HCT116 (cell line): ENCODE results near the gene OR2V2. TPM values are rescaled to one million over a fixed set of nuclear protein-coding genes. Genes with fewer than 3 reads are reported as not detected.

Source experiments
- CEBPB ChIP-seq: IDR thresholded peaks from 2 replicates; pipeline ENCODE4 v1.6.1; 2012; ENCODE audit warnings: low read depth
- EZH2phosphoT487 ChIP-seq: fragments of 200-600 bp; IDR thresholded peaks from 2 replicates; pipeline ENCODE4 v1.6.1; 2018; ENCODE audit warnings: antibody characterized with exemption, borderline replicate concordance
- JUND ChIP-seq: IDR thresholded peaks from 2 replicates; pipeline ENCODE4 v1.6.1; 2012
- POLR2A ChIP-seq: IDR thresholded peaks from 2 replicates; pipeline ENCODE4 v1.7.0; 2011; ENCODE audit warnings: borderline replicate concordance; ENCODE audit not compliant: insufficient read depth, insufficient read length; ENCODE audit errors: extremely low read depth
- ZBTB33 ChIP-seq: IDR thresholded peaks from 2 replicates; pipeline ENCODE4 v1.6.1; 2011; ENCODE audit warnings: mild to moderate bottlenecking, low read length, moderate library complexity; ENCODE audit not compliant: insufficient replicate concordance; ENCODE audit errors: extremely low read depth
- ZFX ChIP-seq: fragments of 450-650 bp; IDR thresholded peaks from 2 replicates; pipeline ENCODE4 v1.6.1; 2017
- total RNA-seq: library from RNA; stranded (reverse); gene quantifications from one replicate; pipeline ENCODE4 v1.2.1, GENCODE V29; 2021; ENCODE audit not compliant: unreplicated experiment
- TF ChIP-seq, protein P1 (sequence below): IDR thresholded peaks from 2 replicates; pipeline ENCODE4 v1.6.1; 2012; ENCODE audit warnings: low read depth
- TF ChIP-seq, protein P2 (sequence below): IDR thresholded peaks from 2 replicates; pipeline ENCODE4 v1.6.1; 2012

Gene OR2V2
- total RNA-seq, 1 experiment from 2014 or later, result not detected

- TF ChIP-seq, protein P1, sequence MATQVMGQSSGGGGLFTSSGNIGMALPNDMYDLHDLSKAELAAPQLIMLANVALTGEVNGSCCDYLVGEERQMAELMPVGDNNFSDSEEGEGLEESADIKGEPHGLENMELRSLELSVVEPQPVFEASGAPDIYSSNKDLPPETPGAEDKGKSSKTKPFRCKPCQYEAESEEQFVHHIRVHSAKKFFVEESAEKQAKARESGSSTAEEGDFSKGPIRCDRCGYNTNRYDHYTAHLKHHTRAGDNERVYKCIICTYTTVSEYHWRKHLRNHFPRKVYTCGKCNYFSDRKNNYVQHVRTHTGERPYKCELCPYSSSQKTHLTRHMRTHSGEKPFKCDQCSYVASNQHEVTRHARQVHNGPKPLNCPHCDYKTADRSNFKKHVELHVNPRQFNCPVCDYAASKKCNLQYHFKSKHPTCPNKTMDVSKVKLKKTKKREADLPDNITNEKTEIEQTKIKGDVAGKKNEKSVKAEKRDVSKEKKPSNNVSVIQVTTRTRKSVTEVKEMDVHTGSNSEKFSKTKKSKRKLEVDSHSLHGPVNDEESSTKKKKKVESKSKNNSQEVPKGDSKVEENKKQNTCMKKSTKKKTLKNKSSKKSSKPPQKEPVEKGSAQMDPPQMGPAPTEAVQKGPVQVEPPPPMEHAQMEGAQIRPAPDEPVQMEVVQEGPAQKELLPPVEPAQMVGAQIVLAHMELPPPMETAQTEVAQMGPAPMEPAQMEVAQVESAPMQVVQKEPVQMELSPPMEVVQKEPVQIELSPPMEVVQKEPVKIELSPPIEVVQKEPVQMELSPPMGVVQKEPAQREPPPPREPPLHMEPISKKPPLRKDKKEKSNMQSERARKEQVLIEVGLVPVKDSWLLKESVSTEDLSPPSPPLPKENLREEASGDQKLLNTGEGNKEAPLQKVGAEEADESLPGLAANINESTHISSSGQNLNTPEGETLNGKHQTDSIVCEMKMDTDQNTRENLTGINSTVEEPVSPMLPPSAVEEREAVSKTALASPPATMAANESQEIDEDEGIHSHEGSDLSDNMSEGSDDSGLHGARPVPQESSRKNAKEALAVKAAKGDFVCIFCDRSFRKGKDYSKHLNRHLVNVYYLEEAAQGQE, result no peak
- no peak for TF ChIP-seq JUND
- no peak for TF ChIP-seq ZBTB33
- TF ChIP-seq ZFX, result no peak
- TF ChIP-seq POLR2A, result no peak
- TF ChIP-seq, protein P2, sequence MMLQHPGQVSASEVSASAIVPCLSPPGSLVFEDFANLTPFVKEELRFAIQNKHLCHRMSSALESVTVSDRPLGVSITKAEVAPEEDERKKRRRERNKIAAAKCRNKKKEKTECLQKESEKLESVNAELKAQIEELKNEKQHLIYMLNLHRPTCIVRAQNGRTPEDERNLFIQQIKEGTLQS, result no peak
- no peak for TF ChIP-seq CEBPB
- no peak for TF ChIP-seq EZH2phosphoT487
These were observed 42.8 kb downstream of the OR2V2 start (continued) for GRCh38 chr5:181189962-181190710.
